Measurements from ENCODE around the gene XIRP2. TPM values are rescaled to one million over a fixed set of nuclear protein-coding genes. Genes with fewer than 3 reads are reported as not detected.

The XIRP2 gene
- total RNA-seq: not detected

GRCh38 chr2:166888180-166888579 lies at the start of gene XIRP2:
Gene XIRP2 (plus strand): TSS chr2:166888480. CDS start chr2:166903483, 15,003 bp downstream.
- TF ChIP-seq CTCF (IDR thresholded peaks at IDR 0.05): no peak
- Histone ChIP-seq H3K4me3 (no peak within 1 kb of the TSS), H3K36me3 (no peaks in the 10 kb centered on the region), H3K9me3 (no peaks in the 10 kb centered on the region), H3K27me3 (replicated peaks; ENCODE audit: insufficient read depth) (no peaks in the 10 kb centered on the region), H3K4me1 (ENCODE audit: control insufficient read depth in 1 of 2, low read depth in 2 of 2) (peaks cover 0 to 4% of the 10 kb centered on the region in 2 donors), H3K27ac (no peak within 1 kb of the TSS)
- ATAC-seq (ENCODE audit: insufficient number of reproducible peaks, low FRiP score, low read depth) (no peak), DNase-seq (ENCODE audit: low spot score) (no peak)

- ATAC-seq (ENCODE audit: insufficient number of reproducible peaks, low FRiP score, low read depth) (no peak), DNase-seq (ENCODE audit: low spot score) (no peak)
- H3K36me3 ChIP-seq: no peaks in the 10 kb centered on the region
- H3K4me1 ChIP-seq (ENCODE audit: control insufficient read depth in 1 of 2, low read depth in 2 of 2): no peaks in the 10 kb centered on the region
- H3K9me3 ChIP-seq: no peaks in the 10 kb centered on the region
- no peak overlapping the region for H3K27ac ChIP-seq
- H3K27me3 ChIP-seq (replicated peaks; ENCODE audit: insufficient read depth): no peaks in the 10 kb centered on the region
- TF ChIP-seq CTCF (IDR thresholded peaks at IDR 0.05): no peak
- no peak overlapping the region for H3K4me3 ChIP-seq
Observed at GRCh38 chr2:166841152-166841551, 47.1 kb upstream of the XIRP2 start.

- H3K36me3 ChIP-seq: no peaks in the 10 kb centered on the region
- H3K27ac ChIP-seq: no peak overlapping the region
- H3K4me3 ChIP-seq: no peak overlapping the region
- DNase-seq (ENCODE audit: low spot score): no peak
- no peak for ATAC-seq (ENCODE audit: insufficient number of reproducible peaks, low FRiP score, low read depth)
- no peaks in the 10 kb centered on the region for H3K4me1 ChIP-seq (ENCODE audit: control insufficient read depth in 1 of 2, low read depth in 2 of 2)
- no peaks in the 10 kb centered on the region for H3K9me3 ChIP-seq
- TF ChIP-seq CTCF (IDR thresholded peaks at IDR 0.05): no peak
- no peaks in the 10 kb centered on the region for H3K27me3 ChIP-seq (replicated peaks; ENCODE audit: insufficient read depth)
Observed at GRCh38 chr2:166841679-166842078, 46.6 kb upstream of the XIRP2 start.

- H3K9me3 ChIP-seq: peaks cover 5% of the 10 kb centered on the region
- H3K27ac ChIP-seq: no peak overlapping the region
- no peaks in the 10 kb centered on the region for H3K4me1 ChIP-seq (ENCODE audit: control insufficient read depth in 1 of 2, low read depth in 2 of 2)
- DNase-seq (ENCODE audit: low spot score) (no peak), ATAC-seq (ENCODE audit: insufficient number of reproducible peaks, low FRiP score, low read depth) (no peak)
- H3K36me3 ChIP-seq: no peaks in the 10 kb centered on the region
- no peak overlapping the region for H3K4me3 ChIP-seq
- no peak for TF ChIP-seq CTCF (IDR thresholded peaks at IDR 0.05)
- no peaks in the 10 kb centered on the region for H3K27me3 ChIP-seq (replicated peaks; ENCODE audit: insufficient read depth)
Observed at GRCh38 chr2:166844111-166844510, 44.2 kb upstream of the XIRP2 start.

- H3K9me3 ChIP-seq: no peaks in the 10 kb centered on the region
- H3K4me3 ChIP-seq: no peak overlapping the region
- no peaks in the 10 kb centered on the region for H3K27me3 ChIP-seq (replicated peaks; ENCODE audit: insufficient read depth)
- TF ChIP-seq CTCF (IDR thresholded peaks at IDR 0.05): no peak
- no peaks in the 10 kb centered on the region for H3K4me1 ChIP-seq (ENCODE audit: control insufficient read depth in 1 of 2, low read depth in 2 of 2)
- DNase-seq (ENCODE audit: low spot score): no peak
- ATAC-seq (ENCODE audit: insufficient number of reproducible peaks, low FRiP score, low read depth): no peak
- no peak overlapping the region for H3K27ac ChIP-seq
- H3K36me3 ChIP-seq: no peaks in the 10 kb centered on the region
Observed at GRCh38 chr2:166862468-166863132, 25.7 kb upstream of the XIRP2 start.

All from thoracic aorta (tissue), 2 donors.